Measurements from ENCODE around the gene PDZD2.

DNA sequence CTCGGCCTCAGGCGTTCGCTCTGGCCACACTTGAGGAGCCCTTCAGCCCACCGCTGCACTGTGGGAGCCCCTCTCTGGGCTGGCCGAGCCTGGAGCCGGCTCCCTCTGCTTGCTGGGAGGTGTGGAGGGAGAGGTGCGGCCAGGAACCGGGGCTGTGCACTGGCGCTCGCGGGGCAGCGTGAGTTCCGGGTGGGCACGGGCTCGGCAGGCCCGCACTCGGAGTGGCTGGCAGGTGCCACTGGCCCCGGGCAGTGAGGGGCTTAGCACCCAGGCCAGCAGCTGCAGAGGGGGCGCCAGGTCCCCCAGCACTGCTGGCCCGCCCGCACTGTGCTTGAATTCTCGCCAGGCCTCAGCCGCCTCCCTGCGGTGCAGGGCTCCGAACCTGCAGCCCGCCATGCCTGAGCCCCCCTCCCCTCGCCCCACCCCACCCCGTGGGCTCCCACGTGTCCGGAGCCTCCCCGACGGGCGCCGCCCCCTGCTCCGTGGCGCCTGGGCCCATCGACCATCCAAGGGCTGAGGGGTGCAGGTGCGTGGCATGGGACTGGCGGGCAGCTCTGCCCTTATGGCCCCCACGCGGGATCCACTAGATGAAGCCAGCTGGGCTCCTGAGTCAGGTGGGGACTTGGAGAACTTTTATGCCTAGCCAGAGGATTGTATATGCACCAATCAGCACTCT lies 138.2 kb downstream of the PDZD2 start:
- TF ChIP-seq, protein P1, sequence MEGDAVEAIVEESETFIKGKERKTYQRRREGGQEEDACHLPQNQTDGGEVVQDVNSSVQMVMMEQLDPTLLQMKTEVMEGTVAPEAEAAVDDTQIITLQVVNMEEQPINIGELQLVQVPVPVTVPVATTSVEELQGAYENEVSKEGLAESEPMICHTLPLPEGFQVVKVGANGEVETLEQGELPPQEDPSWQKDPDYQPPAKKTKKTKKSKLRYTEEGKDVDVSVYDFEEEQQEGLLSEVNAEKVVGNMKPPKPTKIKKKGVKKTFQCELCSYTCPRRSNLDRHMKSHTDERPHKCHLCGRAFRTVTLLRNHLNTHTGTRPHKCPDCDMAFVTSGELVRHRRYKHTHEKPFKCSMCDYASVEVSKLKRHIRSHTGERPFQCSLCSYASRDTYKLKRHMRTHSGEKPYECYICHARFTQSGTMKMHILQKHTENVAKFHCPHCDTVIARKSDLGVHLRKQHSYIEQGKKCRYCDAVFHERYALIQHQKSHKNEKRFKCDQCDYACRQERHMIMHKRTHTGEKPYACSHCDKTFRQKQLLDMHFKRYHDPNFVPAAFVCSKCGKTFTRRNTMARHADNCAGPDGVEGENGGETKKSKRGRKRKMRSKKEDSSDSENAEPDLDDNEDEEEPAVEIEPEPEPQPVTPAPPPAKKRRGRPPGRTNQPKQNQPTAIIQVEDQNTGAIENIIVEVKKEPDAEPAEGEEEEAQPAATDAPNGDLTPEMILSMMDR (IDR thresholded peaks at IDR 0.05; ENCODE audit: low read depth, low read length): no peak
- no peak for TF ChIP-seq EZH2phosphoT487 (IDR thresholded peaks at IDR 0.05; ENCODE audit: low read depth)

Data from OCI-LY3 (cell line).